Measurements from ENCODE around the gene DMD.

- TF ChIP-seq POLR2A (IDR thresholded peaks at IDR 0.05; ENCODE audit: low read depth, low read length) (no peak), TAF1 (IDR thresholded peaks at IDR 0.05; ENCODE audit: borderline replicate concordance, low read depth, low read length) (no peak), POLR2AphosphoS5 (IDR thresholded peaks at IDR 0.05; ENCODE audit: low read depth, low read length) (no peak)
These were observed 1550.0 kb downstream of the DMD start for GRCh38 chrX:31661280-31661810.
